SU-DHL-6 (cell line): ENCODE data around the gene NFKBIA.

Experiments used
- H2AFZ ChIP-seq: fragments of 200-600 bp; sonication (generic); 2 replicates; pipeline ENCODE4 v1.6.1; 2014; ENCODE audit warnings: low read depth, mild to moderate bottlenecking, moderate library complexity, mixed read lengths, antibody characterized with exemption, low read length; ENCODE audit not compliant: severe bottlenecking
- H3F3A ChIP-seq: fragments of 200-600 bp; shearing (Covaris generic); 2 replicates; pipeline ENCODE4 v1.6.0; 2016; ENCODE audit warnings: antibody characterized with exemption, mild to moderate bottlenecking; ENCODE audit not compliant: insufficient read depth
- H3K27ac ChIP-seq: fragments of 200-600 bp; sonication (generic); 2 replicates; pipeline ENCODE4 v1.5.1; 2016; ENCODE audit warnings: low read depth, mild to moderate bottlenecking, low read length, moderate library complexity, mixed read lengths
- H3K27me3 ChIP-seq: fragments of 200-600 bp; sonication (generic), shearing (Covaris generic); 2 replicates; pipeline ENCODE4 v1.6.0; 2014; ENCODE audit warnings: mild to moderate bottlenecking, low read length
- H3K36me3 ChIP-seq: fragments of 200-600 bp; sonication (generic); 2 replicates; pipeline ENCODE4 v1.6.1; 2014; ENCODE audit warnings: mild to moderate bottlenecking, low read length, mixed read lengths
- H3K4me2 ChIP-seq: fragments of 300-600, 200-600 bp; shearing (Covaris generic), sonication (generic); 2 replicates; pipeline ENCODE4 v1.6.0; 2014; ENCODE audit warnings: low read length, low read depth, mild to moderate bottlenecking; ENCODE audit not compliant: poor library complexity, severe bottlenecking
- H3K4me3 ChIP-seq: fragments of 200-600 bp; sonication (generic); 2 replicates; pipeline ENCODE4 v1.5.1; 2014; ENCODE audit warnings: antibody characterized with exemption, low read length, mild to moderate bottlenecking, mixed read lengths; ENCODE audit not compliant: insufficient read depth, poor library complexity, severe bottlenecking
- H3K79me2 ChIP-seq: fragments of 200-600 bp; sonication (generic); 2 replicates; pipeline ENCODE4 v1.6.1; 2014; ENCODE audit warnings: mild to moderate bottlenecking, low read length, moderate library complexity; ENCODE audit not compliant: insufficient read depth
- H3K9ac ChIP-seq: fragments of 200-600 bp; sonication (generic); 2 replicates; pipeline ENCODE4 v1.7.0; 2014; ENCODE audit warnings: mild to moderate bottlenecking, low read length
- H3K9me2 ChIP-seq: fragments of 200-600 bp; sonication (generic); replicated peaks from 2 replicates; pipeline ENCODE4 v1.6.1; 2014; ENCODE audit warnings: low read length; ENCODE audit not compliant: insufficient read depth
- H3K9me3 ChIP-seq: fragments of 200-600 bp; sonication (generic); 2 replicates; pipeline ENCODE4 v1.6.1; 2014; ENCODE audit warnings: low read length, mixed read lengths; ENCODE audit not compliant: insufficient read depth
- H4K20me1 ChIP-seq: fragments of 200-600 bp; sonication (generic); 2 replicates; pipeline ENCODE4 v1.6.1; 2014; ENCODE audit warnings: low read depth, mild to moderate bottlenecking, antibody characterized with exemption, low read length, moderate library complexity, mixed read lengths
- EZH2phosphoT487 ChIP-seq: fragments of 200-600 bp; sonication (generic), shearing (Covaris generic); conservative IDR thresholded peaks from 2 replicates; pipeline ENCODE4 v1.6.1; 2018; ENCODE audit warnings: mild to moderate bottlenecking, antibody characterized with exemption, low read length, moderate library complexity, mixed read lengths
- TF ChIP-seq, protein P1 (sequence below): fragments of 200-600 bp; sonication (generic); IDR thresholded peaks from one replicate; pipeline ENCODE4 v1.5.1; 2017; ENCODE audit warnings: antibody characterized with exemption, mild to moderate bottlenecking, low read length, moderate library complexity; ENCODE audit not compliant: insufficient read depth, poor library complexity, severe bottlenecking

Gene NFKBIA

DNA sequence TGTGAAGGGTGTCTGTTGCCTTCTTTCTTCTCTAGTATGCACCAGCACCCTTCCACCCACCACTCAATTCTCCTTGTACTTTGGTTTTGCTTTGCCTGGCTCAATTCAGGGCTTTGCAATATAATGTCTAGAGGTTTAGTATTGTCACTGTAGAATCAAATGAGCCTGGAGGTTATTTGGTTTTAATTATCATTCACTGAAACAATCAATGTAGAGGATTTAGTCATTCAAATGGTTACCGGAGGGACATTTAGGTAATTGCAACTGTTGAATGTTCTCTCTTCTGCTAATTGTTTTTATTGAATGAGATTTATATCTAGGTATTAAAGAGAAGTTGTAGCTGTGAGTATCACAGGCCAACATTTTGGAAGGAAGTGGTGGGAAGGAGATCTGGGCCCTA is 29.3 kb upstream of the NFKBIA start:
- no peak overlapping the region for H3K9ac ChIP-seq
- H3K79me2 ChIP-seq: no peaks in the 10 kb centered on the region
- no peaks in the 10 kb centered on the region for H3K9me3 ChIP-seq
- no peaks in the 10 kb centered on the region for H3K9me2 ChIP-seq
- H3K4me2 ChIP-seq: no peak overlapping the region
- H2AFZ ChIP-seq: no peak overlapping the region
- no peaks in the 10 kb centered on the region for H3K36me3 ChIP-seq
- H3F3A ChIP-seq: no peaks in the 10 kb centered on the region
- no peaks in the 10 kb centered on the region for H4K20me1 ChIP-seq
- no peaks in the 10 kb centered on the region for H3K27me3 ChIP-seq
- no peak overlapping the region for H3K4me3 ChIP-seq
- no peak overlapping the region for H3K27ac ChIP-seq
- TF ChIP-seq, protein P1, sequence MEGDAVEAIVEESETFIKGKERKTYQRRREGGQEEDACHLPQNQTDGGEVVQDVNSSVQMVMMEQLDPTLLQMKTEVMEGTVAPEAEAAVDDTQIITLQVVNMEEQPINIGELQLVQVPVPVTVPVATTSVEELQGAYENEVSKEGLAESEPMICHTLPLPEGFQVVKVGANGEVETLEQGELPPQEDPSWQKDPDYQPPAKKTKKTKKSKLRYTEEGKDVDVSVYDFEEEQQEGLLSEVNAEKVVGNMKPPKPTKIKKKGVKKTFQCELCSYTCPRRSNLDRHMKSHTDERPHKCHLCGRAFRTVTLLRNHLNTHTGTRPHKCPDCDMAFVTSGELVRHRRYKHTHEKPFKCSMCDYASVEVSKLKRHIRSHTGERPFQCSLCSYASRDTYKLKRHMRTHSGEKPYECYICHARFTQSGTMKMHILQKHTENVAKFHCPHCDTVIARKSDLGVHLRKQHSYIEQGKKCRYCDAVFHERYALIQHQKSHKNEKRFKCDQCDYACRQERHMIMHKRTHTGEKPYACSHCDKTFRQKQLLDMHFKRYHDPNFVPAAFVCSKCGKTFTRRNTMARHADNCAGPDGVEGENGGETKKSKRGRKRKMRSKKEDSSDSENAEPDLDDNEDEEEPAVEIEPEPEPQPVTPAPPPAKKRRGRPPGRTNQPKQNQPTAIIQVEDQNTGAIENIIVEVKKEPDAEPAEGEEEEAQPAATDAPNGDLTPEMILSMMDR: no peak
- no peak for TF ChIP-seq EZH2phosphoT487

DNA sequence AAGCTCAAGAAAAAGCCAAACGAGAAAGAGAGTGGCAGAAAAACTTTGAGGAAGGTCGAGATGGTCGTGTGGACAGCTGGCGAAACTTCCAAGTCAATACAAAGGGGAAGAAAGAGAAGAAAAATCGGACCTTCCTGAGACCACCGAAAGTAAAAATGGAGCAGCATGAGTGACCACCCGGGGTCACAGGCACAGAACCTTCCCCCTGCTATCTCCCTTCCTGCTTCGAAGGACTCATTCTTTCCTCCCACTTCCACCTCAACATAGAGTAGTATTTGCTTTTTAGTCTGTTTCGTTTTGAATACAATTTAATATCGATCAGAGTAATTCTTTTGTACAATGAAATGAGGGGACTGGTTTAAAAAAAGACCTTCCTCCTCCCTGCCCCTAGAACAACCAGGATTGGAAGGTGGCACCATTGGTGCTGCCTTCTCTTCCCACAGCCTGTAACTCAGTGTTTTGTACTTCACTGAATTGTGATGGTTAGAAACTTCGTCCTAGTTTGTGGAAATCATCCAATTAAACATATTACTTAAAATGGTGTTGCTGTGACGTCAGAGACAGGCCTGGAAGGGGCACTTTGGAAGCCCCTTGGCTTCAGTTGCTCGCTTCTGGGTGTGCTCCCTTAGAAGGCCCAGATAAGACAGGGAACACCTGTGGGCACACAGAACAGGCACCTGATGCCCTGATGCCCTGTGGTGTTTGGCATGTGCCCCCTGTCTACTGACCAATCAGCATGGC is 26.1 kb upstream of the NFKBIA start:
- H3K9me3 ChIP-seq: no peaks in the 10 kb centered on the region
- no peak overlapping the region for H3K4me3 ChIP-seq
- H3F3A ChIP-seq: no peaks in the 10 kb centered on the region
- no peak overlapping the region for H2AFZ ChIP-seq
- H3K9me2 ChIP-seq: no peaks in the 10 kb centered on the region
- no peaks in the 10 kb centered on the region for H3K36me3 ChIP-seq
- H3K27me3 ChIP-seq: no peaks in the 10 kb centered on the region
- no peaks in the 10 kb centered on the region for H3K79me2 ChIP-seq
- H4K20me1 ChIP-seq: no peaks in the 10 kb centered on the region
- H3K4me2 ChIP-seq: no peak overlapping the region
- H3K9ac ChIP-seq: no peak overlapping the region
- TF ChIP-seq, protein P1: no peak
- no peak for TF ChIP-seq EZH2phosphoT487
- H3K27ac ChIP-seq: no peak overlapping the region

DNA sequence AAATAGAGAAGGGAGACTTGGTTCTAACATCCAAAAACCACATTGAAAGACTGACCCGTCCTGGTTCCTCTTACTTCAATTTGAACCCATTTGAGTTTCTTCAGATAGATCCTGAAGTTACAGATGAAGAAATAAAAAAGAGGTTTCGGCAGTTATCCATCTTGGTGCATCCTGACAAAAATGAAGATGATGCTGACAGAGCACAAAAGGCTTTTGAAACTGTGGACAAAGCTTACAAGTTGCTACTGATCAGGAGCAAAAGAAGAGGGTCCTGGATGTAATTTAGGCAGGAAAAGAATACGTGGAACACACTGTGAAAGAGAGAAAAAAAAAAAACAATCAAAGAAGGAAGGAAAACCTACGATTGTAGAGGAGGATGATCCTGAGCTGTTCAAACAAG is 25.4 kb upstream of the NFKBIA start:
- H3K36me3 ChIP-seq: no peaks in the 10 kb centered on the region
- no peaks in the 10 kb centered on the region for H3F3A ChIP-seq
- no peak overlapping the region for H3K9ac ChIP-seq
- no peaks in the 10 kb centered on the region for H3K79me2 ChIP-seq
- no peaks in the 10 kb centered on the region for H3K9me3 ChIP-seq
- no peak overlapping the region for H2AFZ ChIP-seq
- no peak overlapping the region for H3K27ac ChIP-seq
- H4K20me1 ChIP-seq: no peaks in the 10 kb centered on the region
- no peak overlapping the region for H3K4me3 ChIP-seq
- no peaks in the 10 kb centered on the region for H3K27me3 ChIP-seq
- no peak overlapping the region for H3K4me2 ChIP-seq
- H3K9me2 ChIP-seq: no peaks in the 10 kb centered on the region
- no peak for TF ChIP-seq EZH2phosphoT487
- TF ChIP-seq, protein P1: no peak
